Superior temporal gyrus (tissue), 1 donor: ENCODE results near the gene VPS8.

Source experiments
- DNase-seq: peaks from one replicate; pipeline ENCODE4 v3.0.0-alpha.2; 2016; ENCODE audit errors: extremely low spot score

VPS8 gene

DNA sequence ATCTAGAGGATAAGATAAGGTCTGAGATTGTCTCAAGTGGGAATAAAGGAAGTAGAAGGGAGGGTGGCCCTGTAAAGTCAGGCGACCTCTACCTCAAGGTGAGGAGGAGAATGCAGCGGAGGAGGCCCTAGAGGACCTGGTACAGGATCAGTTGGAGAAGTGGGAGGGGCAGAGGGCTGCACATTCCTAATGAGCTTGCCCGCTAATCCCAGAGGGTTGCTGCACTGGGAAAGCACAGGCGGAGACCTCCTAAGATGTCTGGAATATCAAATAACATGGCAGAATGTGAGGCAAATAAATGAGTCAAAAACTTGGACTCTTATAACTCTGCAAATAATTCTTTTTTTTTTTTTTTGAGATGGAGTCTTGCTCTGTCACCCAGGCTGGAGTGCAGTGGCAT, 30.2 kb upstream of the VPS8 start:
- no peak for DNase-seq

- DNase-seq, result no peak
Observed at GRCh38 chr3:184783319-184783718, 28.6 kb upstream of the VPS8 start.

DNA sequence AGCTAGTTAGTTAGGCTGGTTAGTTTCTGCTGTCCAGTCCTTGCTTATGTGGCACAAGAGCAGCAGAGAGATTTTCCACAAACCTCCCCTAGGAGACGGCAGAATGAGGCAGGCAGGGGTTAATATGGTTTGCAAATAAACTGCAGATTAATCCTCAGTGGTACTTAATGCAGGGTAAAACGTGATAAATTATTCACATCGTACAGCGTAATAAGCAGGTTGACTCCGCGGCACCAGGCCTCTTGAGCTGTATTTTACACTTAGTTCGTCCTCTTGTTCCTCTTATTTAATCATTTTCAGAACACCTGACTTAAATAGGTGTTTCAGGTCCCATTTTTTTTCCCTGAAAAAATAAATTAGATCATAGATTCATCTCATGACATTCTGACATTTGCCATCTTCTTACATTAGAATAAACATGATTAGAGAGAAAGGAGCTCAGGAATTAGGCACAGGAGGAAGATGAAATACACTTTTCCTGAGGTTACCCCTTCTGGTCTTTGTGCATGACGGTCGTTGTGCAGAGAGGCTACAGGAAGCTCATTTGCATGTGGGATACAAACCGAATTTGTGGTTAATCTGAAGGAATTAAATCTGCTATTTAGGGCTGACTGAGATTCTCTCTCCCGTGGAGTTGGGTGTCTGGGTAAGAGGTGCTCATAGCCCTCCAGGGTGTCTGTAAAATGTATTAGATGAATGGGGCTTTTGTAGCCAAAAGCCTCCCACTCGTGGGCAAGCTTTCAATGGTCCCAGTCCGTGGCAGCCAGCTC, 27.1 kb upstream of the VPS8 start:
- DNase-seq, result no peak

- peak; percentile 24 for DNase-seq
Observed at GRCh38 chr3:184785890-184786279, 26.1 kb upstream of the VPS8 start.

GRCh38 chr3:184786280-184786941, 25.6 kb upstream of the VPS8 start:
- peak; percentile 46 for DNase-seq

- no peak for DNase-seq
Observed at GRCh38 chr3:184788751-184789150, 23.2 kb upstream of the VPS8 start.

DNA sequence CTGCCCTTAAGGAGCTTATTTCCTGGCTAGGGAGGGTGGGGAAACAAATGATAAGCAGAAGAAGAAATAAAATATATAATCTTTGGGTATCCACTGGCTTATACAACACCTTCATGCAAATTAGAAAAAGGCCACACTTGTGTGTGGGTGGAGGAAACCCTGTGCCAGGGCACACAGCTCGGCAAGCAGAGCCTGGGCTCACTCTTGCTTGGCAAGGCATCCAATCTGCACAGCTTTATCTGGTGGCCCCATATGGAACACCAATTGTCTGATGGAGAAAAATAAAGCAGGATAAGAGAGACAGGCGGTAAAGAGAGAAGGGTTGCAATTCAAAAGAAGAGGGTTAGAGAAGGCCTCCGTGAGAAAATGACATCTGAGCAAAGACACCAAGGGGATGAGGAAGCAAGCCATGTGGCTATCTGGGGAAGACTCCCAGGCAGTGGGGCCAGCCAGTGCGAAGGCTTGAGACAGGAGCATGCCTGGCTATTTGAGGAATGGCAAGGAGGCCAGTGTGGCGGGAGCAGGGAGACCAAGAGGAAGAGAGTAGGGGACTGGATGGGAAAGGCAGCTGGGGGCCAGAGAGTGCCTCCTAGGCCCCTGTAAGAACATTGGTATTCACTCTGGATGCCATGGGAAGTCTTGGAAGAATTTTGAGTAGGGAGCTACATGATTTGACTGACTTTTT, 22.5 kb upstream of the VPS8 start:
- no peak for DNase-seq

DNA sequence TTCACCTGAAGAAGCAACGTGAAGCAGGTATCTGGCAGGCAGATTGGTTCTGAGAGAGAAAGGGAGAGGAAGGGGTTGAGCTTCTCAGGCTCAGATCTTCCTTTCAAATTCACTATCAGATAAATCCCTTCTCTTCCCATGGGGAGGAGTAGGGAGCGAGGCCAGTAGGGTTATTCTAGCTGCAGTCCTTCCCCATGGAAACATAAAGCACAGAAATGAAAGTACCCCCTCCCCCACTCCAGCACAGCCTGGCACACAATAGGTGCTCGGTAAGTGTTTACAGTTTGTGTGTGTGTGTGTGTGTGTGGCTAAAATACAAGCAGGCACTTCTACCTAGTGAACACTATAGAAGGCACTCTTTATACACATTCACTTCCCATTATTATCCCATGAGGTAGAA, 20.8 kb upstream of the VPS8 start:
- DNase-seq, result no peak

GRCh38 chr3:184795522-184796190, 16.3 kb upstream of the VPS8 start:
- no peak for DNase-seq

DNA sequence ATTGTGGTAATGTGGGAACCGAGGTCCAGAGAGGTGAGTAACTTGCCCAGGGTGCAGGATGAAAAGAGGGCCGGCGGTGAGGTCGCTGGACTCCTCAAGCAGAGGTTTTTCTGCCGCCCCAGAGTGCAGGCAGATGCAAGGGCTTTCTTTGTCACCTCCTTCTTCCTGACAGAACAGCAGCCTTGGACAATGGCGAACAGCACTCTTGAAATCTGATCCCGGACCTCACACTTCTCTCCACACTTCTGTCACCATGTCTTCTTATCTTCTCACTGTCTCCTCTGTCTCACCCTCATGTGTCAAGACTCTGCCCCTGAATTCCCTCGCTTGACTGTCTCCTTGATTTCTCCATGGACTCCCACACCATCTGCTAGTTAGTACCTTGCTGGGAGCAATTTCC, 15.4 kb upstream of the VPS8 start:
- DNase-seq, result no peak

- no peak for DNase-seq
Observed at GRCh38 chr3:184796954-184797353, 15.0 kb upstream of the VPS8 start.

DNA sequence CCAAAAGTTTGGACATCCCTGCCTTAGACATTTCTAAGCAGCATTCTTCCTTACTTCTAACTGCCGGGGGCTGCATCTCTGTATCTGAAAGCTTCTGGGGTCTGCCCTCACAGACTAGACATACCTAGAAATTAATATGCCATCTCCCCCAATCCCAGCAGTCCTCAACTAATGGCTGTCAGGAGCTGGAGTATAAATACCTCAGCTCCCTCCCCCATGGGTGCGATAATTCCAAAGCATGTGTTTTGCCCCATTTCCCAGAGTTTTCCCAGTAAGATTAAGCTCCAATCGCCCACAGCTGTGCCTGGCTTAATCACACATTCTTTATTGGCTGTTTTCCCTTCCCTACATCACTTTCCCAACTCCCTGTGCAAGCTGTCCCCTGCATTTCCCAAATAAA, 13.8 kb upstream of the VPS8 start:
- no peak for DNase-seq

- no peak for DNase-seq
Observed at GRCh38 chr3:184800349-184800930, 11.5 kb upstream of the VPS8 start.

GRCh38 chr3:184801241-184801785, 10.7 kb upstream of the VPS8 start:
- DNase-seq, result no peak

DNA sequence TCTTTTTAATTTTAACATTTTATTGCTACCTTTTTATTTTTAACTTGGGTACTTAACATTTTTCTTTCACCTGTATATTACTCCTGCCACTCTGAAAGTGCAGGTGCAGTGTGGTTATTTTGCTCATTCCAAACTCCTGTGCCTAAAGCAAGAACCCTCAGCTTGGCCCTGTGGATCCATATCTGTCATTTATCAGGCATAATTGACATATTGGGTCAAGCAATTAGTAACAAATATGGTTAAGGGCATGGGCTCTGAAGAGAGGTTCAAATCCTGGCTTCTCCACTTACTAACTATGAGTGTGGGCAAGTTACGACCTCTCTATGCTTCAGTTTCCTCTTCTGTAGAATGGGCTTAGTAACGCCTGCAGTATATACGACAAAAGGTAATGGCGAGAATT, 9.8 kb upstream of the VPS8 start:
- DNase-seq, result no peak

DNA sequence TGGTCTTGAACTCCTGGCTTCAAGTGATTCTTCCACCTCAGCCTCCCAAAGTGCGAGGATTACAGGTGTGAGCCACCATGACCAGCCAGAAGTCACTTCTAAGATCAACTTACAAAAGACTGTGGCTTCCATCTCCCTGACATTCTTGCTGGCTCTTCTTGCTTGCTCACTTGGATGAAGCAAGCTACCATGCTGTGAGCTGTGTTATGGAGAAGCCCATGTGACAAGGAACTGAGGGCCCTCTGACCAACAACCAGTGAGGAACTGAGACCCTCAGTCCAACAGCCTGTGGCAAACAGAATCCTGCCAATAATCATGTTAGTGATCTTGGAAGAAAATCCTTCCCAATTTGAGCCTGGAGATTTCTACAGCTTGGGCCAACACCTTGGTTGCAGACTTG, 7.2 kb upstream of the VPS8 start:
- no peak for DNase-seq

DNA sequence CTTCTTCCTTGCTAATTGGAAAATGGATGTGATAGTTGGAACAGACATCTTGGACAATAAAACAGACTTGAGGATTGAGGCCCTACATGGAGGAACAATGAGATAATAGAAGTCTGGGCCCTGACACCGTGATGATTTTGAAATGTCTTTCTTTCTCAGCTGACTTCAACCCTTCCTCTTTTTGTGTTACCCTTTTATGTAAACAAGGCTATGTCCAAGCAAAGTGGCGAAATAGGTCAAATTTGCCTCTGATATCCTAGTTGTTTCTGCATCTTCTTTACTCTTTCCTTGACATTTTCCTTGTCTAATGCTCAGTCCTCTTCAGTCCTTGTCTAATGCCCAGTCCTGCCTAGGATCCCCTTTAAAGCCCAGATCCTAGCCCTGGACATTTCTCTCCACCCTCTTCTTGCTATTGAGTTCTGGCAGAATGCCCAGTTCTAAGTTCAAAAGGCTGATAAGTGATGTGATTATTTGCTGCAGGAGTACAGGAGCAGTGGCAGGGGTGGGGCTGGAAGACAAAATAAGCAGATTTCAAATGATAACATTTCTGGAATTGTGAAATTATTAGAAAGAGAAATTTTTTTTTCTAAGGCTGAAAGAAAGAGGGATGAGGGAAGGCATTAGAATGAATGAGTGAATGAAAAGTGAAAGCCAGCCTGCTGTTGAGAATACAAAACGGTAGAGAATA, 6.5 kb upstream of the VPS8 start:
- no peak for DNase-seq

GRCh38 chr3:184806567-184807271, 5.2 kb upstream of the VPS8 start:
- DNase-seq, result no peak

DNA sequence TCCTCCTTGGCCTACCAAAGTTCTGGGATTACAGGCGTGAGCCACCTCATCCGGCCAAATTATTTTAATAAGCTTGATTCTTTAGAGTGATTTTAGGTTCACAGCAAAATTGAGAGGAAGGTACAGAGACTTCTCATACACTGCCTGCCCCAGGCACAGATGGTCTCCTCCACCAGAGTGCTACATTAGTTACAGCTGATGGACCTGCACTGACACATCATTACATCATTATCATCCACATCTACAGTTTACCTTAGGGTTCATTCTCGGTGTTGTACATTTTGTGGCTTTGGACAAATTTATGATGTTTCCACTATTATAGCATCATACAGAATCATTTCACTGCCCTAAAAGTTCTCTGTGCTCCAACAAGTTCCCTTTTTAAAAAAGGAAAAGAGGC, 4.4 kb upstream of the VPS8 start:
- DNase-seq, result no peak

DNA sequence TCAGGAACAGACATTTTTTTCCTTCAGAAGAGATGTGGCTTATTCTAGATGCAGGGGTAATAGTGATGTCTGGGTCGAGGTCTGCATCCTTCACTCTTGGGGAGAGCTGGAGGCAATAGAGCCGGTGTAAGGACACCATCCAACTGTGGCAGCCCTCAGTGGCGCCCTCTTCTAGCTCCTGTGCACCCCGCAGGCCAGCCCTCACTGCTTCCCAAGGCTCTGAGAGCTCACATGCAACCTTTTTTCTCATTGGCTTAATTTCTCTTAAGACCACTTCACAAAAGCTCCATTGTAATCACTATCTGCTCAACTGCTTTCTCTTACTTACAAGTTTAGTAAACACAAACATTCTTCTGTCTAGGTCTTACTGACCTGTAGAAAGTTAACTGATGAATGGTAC, 3.9 kb upstream of the VPS8 start:
- no peak for DNase-seq

GRCh38 chr3:184810146-184810545, 1.8 kb upstream of the VPS8 start:
- no peak for DNase-seq
